NAMALWA (cell line): ENCODE measurements around the gene SNED1.
A peak's percentile ranks its signal among the peaks of the same experiment; 100 is the strongest.

Experiments used
- DNase-seq: peaks from one replicate; pipeline ENCODE4 v3.0.0-alpha.2; 2015; ENCODE audit warnings: low spot score

The SNED1 gene

GRCh38 chr2:241029599-241030332, 31.3 kb downstream of the SNED1 start:
- DNase-seq, result no peak

GRCh38 chr2:241030333-241030680, 31.9 kb downstream of the SNED1 start:
- DNase-seq, result no peak

- DNase-seq, result no peak
These were observed 32.5 kb downstream of the SNED1 start for GRCh38 chr2:241030883-241031282.

- no peak for DNase-seq
These were observed 33.2 kb downstream of the SNED1 start for GRCh38 chr2:241031436-241032165.

GRCh38 chr2:241033336-241033987, 35.0 kb downstream of the SNED1 start:
- no peak for DNase-seq

- no peak for DNase-seq
These were observed 35.6 kb downstream of the SNED1 start for GRCh38 chr2:241033994-241034393.

GRCh38 chr2:241034490-241035141, 36.2 kb downstream of the SNED1 start:
- DNase-seq, result no peak

- DNase-seq, result peak; percentile 81
These were observed 36.9 kb downstream of the SNED1 start for GRCh38 chr2:241035142-241035817.

- peak; percentile 75 for DNase-seq
These were observed 37.5 kb downstream of the SNED1 start for GRCh38 chr2:241035818-241036396.

GRCh38 chr2:241036397-241036963, 38.1 kb downstream of the SNED1 start:
- DNase-seq, result peak; percentile 73

- DNase-seq, result peak; percentile 77
These were observed 38.6 kb downstream of the SNED1 start for GRCh38 chr2:241036964-241037421.

GRCh38 chr2:241037498-241037897, 39.1 kb downstream of the SNED1 start:
- DNase-seq, result no peak

GRCh38 chr2:241038374-241039180, 40.2 kb downstream of the SNED1 start:
- no peak for DNase-seq

GRCh38 chr2:241039416-241039815, 41.0 kb downstream of the SNED1 start:
- no peak for DNase-seq

GRCh38 chr2:241040081-241040803, 41.8 kb downstream of the SNED1 start:
- no peak for DNase-seq

GRCh38 chr2:241041589-241042158, 43.3 kb downstream of the SNED1 start:
- peak; percentile 73 for DNase-seq

- no peak for DNase-seq
These were observed 45.2 kb downstream of the SNED1 start for GRCh38 chr2:241043581-241043980.

GRCh38 chr2:241047253-241048010, 49.0 kb downstream of the SNED1 start:
- DNase-seq, result no peak
